Epithelial cell of esophagus (primary cell): ENCODE measurements around the gene NAV3.
A peak's percentile ranks its signal among the peaks of the same experiment; 100 is the strongest.

Experiments
- DNase-seq: peaks from one replicate; pipeline ENCODE4 v3.0.0; 2010; ENCODE audit warnings: low read depth
- H3K4me3 ChIP-seq: 2 replicates; pipeline ENCODE4 v1.5.1; 2011; ENCODE audit warnings: mild to moderate bottlenecking, low read length, control low read depth
- CTCF ChIP-seq: IDR thresholded peaks from 2 replicates; pipeline ENCODE4 v1.5.1; 2011; ENCODE audit warnings: low read depth, mild to moderate bottlenecking, low read length, control low read depth, inconsistent platforms; ENCODE audit not compliant: insufficient read depth; ENCODE audit errors: missing control alignments

NAV3 gene

GRCh38 chr12:77841521-77841920 is 10.8 kb downstream of the NAV3 start:
- no peak overlapping the region for H3K4me3 ChIP-seq
- TF ChIP-seq CTCF = no peak
- DNase-seq = peak; percentile 48

GRCh38 chr12:77842430-77842829 is 11.7 kb downstream of the NAV3 start:
- peak; percentile 54 for DNase-seq
- TF ChIP-seq CTCF = no peak

GRCh38 chr12:77845831-77846230 is 15.1 kb downstream of the NAV3 start:
- TF ChIP-seq CTCF = no peak
- peak; percentile 51 for DNase-seq
- no peak overlapping the region for H3K4me3 ChIP-seq

More at GRCh38 chr12:77842430-77842829, 11.7 kb downstream of the NAV3 start:
- no peak overlapping the region for H3K4me3 ChIP-seq

- peak; percentile 41 for DNase-seq
- no peak for TF ChIP-seq CTCF
- no peak overlapping the region for H3K4me3 ChIP-seq
Observed at GRCh38 chr12:77847060-77847541, 16.4 kb downstream of the NAV3 start.

- H3K4me3 ChIP-seq = no peak overlapping the region
- peak; percentile 90 for DNase-seq
- TF ChIP-seq CTCF = no peak
Observed at GRCh38 chr12:77847680-77848431, 17.2 kb downstream of the NAV3 start.

GRCh38 chr12:77850129-77850528 is 19.4 kb downstream of the NAV3 start:
- no peak for DNase-seq
- H3K4me3 ChIP-seq = no peak overlapping the region
- TF ChIP-seq CTCF = no peak

GRCh38 chr12:77850698-77851097 is 20.0 kb downstream of the NAV3 start:
- H3K4me3 ChIP-seq = no peak overlapping the region
- no peak for DNase-seq
- TF ChIP-seq CTCF = no peak
